IMR-90 (cell line): ENCODE data around the gene RAB8B. TPM values are rescaled to one million over a fixed set of nuclear protein-coding genes. Genes with fewer than 3 reads are reported as not detected.

Source experiments
- ATAC-seq: fragments of 200-7000 bp; cut with Tn5 transposase; 2 replicates; pipeline ENCODE4 v1.9.1; 2020; ENCODE audit warnings: low read depth, mild to moderate bottlenecking, moderate library complexity
- BruUV-seq: library from RNA; stranded (reverse); fragments of 400-500 nt; replicated peaks from 2 replicates; lab custom pipeline; 2021; lab: Mats Ljungman, UMichigan
- CTCF ChIA-PET: fragments of 300-600 bp; formaldehyde crosslinking; extraction: SDS; loops from one replicate; lab custom pipeline; 2021; ENCODE audit warnings: antibody characterized with exemption; lab: Yijun Ruan, JAX
- POLR2A ChIA-PET: fragments of 300-600 bp; sonication (Branson Sonifier 250); formaldehyde crosslinking; loops from one replicate; lab custom pipeline; 2022; ENCODE audit warnings: antibody characterized with exemption; ENCODE audit not compliant: unreplicated experiment; lab: Charles Lee
- DNase-seq: peaks from one replicate; pipeline ENCODE4 v3.0.0; 2013
- H2AFZ ChIP-seq: replicated peaks from 2 replicates; pipeline ENCODE3; 2013; ENCODE audit warnings: low read length, mild to moderate bottlenecking; ENCODE audit not compliant: poor library complexity
- H2AK5ac ChIP-seq: 2 replicates; pipeline ENCODE4 v1.6.1; 2013; ENCODE audit warnings: low read depth, low read length, inconsistent platforms
- H2AK9ac ChIP-seq: replicated peaks from 2 replicates; pipeline ENCODE3; 2013; ENCODE audit warnings: mild to moderate bottlenecking, low read depth, low read length, moderate library complexity; ENCODE audit not compliant: poor library complexity
- H2BK120ac ChIP-seq: 2 replicates; pipeline ENCODE4 v1.6.1; 2013; ENCODE audit warnings: low read depth, low read length, inconsistent platforms
- H2BK15ac ChIP-seq: 3 replicates; pipeline ENCODE4 v1.6.1; 2013; ENCODE audit warnings: low read depth, low read length, inconsistent platforms
- H2BK20ac ChIP-seq: 2 replicates; pipeline ENCODE4 v1.6.1; 2013; ENCODE audit warnings: low read depth, mild to moderate bottlenecking, inconsistent platforms, low read length, moderate library complexity
- H2BK5ac ChIP-seq: 2 replicates; pipeline ENCODE4 v1.6.1; 2013; ENCODE audit warnings: mild to moderate bottlenecking, low read depth, low read length, inconsistent platforms; ENCODE audit not compliant: poor library complexity, severe bottlenecking
- H3K14ac ChIP-seq: replicated peaks from 2 replicates; pipeline ENCODE4 v1.6.1; 2013; ENCODE audit warnings: low read depth, low read length, inconsistent platforms
- H3K18ac ChIP-seq: 2 replicates; pipeline ENCODE4 v1.6.1; 2013; ENCODE audit warnings: low read depth, low read length, control low read depth
- H3K23ac ChIP-seq: 2 replicates; pipeline ENCODE4 v1.6.1; 2013; ENCODE audit warnings: low read depth, low read length, inconsistent platforms
- H3K27ac ChIP-seq: 2 replicates; pipeline ENCODE4 v1.5.1; 2013; ENCODE audit warnings: mild to moderate bottlenecking, control low read depth, low read length; ENCODE audit not compliant: insufficient read depth
- H3K27me3 ChIP-seq: 2 replicates; pipeline ENCODE4 v1.6.1; 2013; ENCODE audit warnings: low read length; ENCODE audit not compliant: control insufficient read depth, insufficient read depth
- H3K36me3 ChIP-seq: 2 replicates; pipeline ENCODE4 v1.6.1; 2013; ENCODE audit warnings: low read length, mixed read lengths; ENCODE audit not compliant: control insufficient read depth, insufficient read depth
- H3K4ac ChIP-seq: 2 replicates; pipeline ENCODE4 v1.6.1; 2013; ENCODE audit warnings: low read depth, low read length, inconsistent platforms
- H3K4me1 ChIP-seq: 2 replicates; pipeline ENCODE4 v1.6.1; 2013; ENCODE audit warnings: low read length, mixed read lengths; ENCODE audit not compliant: control insufficient read depth, insufficient read depth
- H3K4me2 ChIP-seq: 2 replicates; pipeline ENCODE4 v1.6.1; 2013; ENCODE audit warnings: low read depth, mild to moderate bottlenecking, control low read depth, low read length, moderate library complexity
- H3K4me3 ChIP-seq: 2 replicates; pipeline ENCODE4 v1.5.1; 2013; ENCODE audit warnings: low read depth, mild to moderate bottlenecking, control low read depth, low read length, moderate library complexity; ENCODE audit not compliant: insufficient read depth
- H3K56ac ChIP-seq: 2 replicates; pipeline ENCODE4 v1.6.1; 2013; ENCODE audit warnings: low read length, inconsistent platforms; ENCODE audit not compliant: insufficient read depth; ENCODE audit errors: extremely low read depth
- H3K79me1 ChIP-seq, 2 experiments: 2 replicates each; pipeline ENCODE4 v1.6.1; 2013; ENCODE audit warnings: low read length in 2 of 2, inconsistent platforms in 1 of 2, low read depth in 1 of 2
- H3K9ac ChIP-seq: 2 replicates; pipeline ENCODE4 v1.6.1; 2013; ENCODE audit warnings: low read depth, low read length, control low read depth
- H3K9me1 ChIP-seq: 2 replicates; pipeline ENCODE4 v1.6.1; 2013; ENCODE audit warnings: low read length, inconsistent platforms; ENCODE audit not compliant: insufficient read depth
- H3K9me3 ChIP-seq: 2 replicates; pipeline ENCODE4 v1.6.1; 2013; ENCODE audit warnings: low read length; ENCODE audit not compliant: control insufficient read depth, insufficient read depth
- H4K20me1 ChIP-seq: 2 replicates; pipeline ENCODE4 v1.6.1; 2013; ENCODE audit warnings: low read length, inconsistent platforms; ENCODE audit not compliant: insufficient read depth
- H4K5ac ChIP-seq: 2 replicates; pipeline ENCODE4 v1.6.1; 2013; ENCODE audit warnings: mild to moderate bottlenecking, low read depth, low read length, control low read depth
- H4K8ac ChIP-seq, 2 experiments: 2 replicates each; pipeline ENCODE4 v1.6.1; 2013; ENCODE audit warnings: low read depth in 2 of 2, low read length in 2 of 2, control low read depth in 1 of 2, inconsistent platforms in 1 of 2
- H4K91ac ChIP-seq: 2 replicates; pipeline ENCODE4 v1.6.1; 2013; ENCODE audit warnings: low read depth, low read length, inconsistent platforms; ENCODE audit not compliant: insufficient read depth
- BHLHE40 ChIP-seq: fragments of 150-350 bp; IDR thresholded peaks from 2 replicates; pipeline ENCODE4 v1.6.1; 2016; ENCODE audit warnings: mild to moderate bottlenecking, low read depth, low read length
- MAZ ChIP-seq: IDR thresholded peaks from 2 replicates; pipeline ENCODE4 v1.6.1; 2012; ENCODE audit warnings: low read depth, mild to moderate bottlenecking, low read length, improper control_type of control experiment, moderate library complexity, borderline replicate concordance
- MXI1 ChIP-seq: IDR thresholded peaks from 2 replicates; pipeline ENCODE4 v1.6.1; 2012; ENCODE audit warnings: low read depth, mild to moderate bottlenecking, low read length, moderate library complexity, borderline replicate concordance
- NFE2L2 ChIP-seq: fragments of 150-350 bp; IDR thresholded peaks from 2 replicates; pipeline ENCODE4 v1.6.1; 2016; ENCODE audit warnings: low read depth, mild to moderate bottlenecking, low read length
- POLR2A ChIP-seq: IDR thresholded peaks from 2 replicates; pipeline ENCODE4 v1.6.1; 2012; ENCODE audit warnings: mild to moderate bottlenecking, low read depth, low read length
- RCOR1 ChIP-seq: IDR thresholded peaks from 2 replicates; pipeline ENCODE4 v1.6.1; 2012; ENCODE audit warnings: mild to moderate bottlenecking, low read length, improper control_type of control experiment; ENCODE audit not compliant: insufficient replicate concordance
- SMC3 ChIP-seq: fragments of 150-350 bp; IDR thresholded peaks from 2 replicates; pipeline ENCODE4 v1.6.1; 2016; ENCODE audit warnings: low read depth, mild to moderate bottlenecking, antibody characterized with exemption, low read length, moderate library complexity
- WGBS, 2 experiments: methylation state at CpG; one replicate each; pipeline versions ENCODE4 v1.1.5 to v1.1.7; 2013; ENCODE audit warnings: missing lambda C conversion rate in 2 of 2; ENCODE audit not compliant: insufficient read length in 1 of 2; ENCODE audit errors: extremely low coverage in 2 of 2; 5-methylcytosine and 5-hydroxymethylcytosine counted together
- dilution Hi-C: fragments of 300-500 bp; cut with HindIII; formaldehyde crosslinking; loops from one replicate; pipeline ENCODE4 v1.14.3; 2018; ENCODE audit warnings: low sequenced_read_pairs; ENCODE audit not compliant: unreplicated experiment
- in situ Hi-C: fragments of 300-500 bp; cut with MboI; formaldehyde crosslinking; loops from 3 replicates; pipeline ENCODE4 v1.14.3; 2019; ENCODE audit warnings: low sequenced_read_pairs, inconsistent platforms, mixed read lengths
- intact Hi-C: fragments of 100-400 bp; cut with micrococcal nuclease; formaldehyde crosslinking; loops from 2 replicates; pipeline ENCODE4 v1.10.0; 2022
- polyA plus RNA-seq, 3 experiments: library from polyadenylated mRNA; depleted of rRNA; stranded (reverse); fragments of >200 nt; gene quantifications; 2 replicates each; pipeline ENCODE4 v1.2.3, GENCODE V29; 2012; ENCODE audit warnings: low replicate concordance in 1 of 3
- total RNA-seq: library from RNA; depleted of rRNA; stranded (reverse); fragments of >200 nt; gene quantifications from 2 replicates; pipeline ENCODE4 v1.2.3, GENCODE V29; 2012
- TF ChIP-seq, protein P1 (sequence below): conservative IDR thresholded peaks from 2 replicates; pipeline ENCODE4 v1.5.1; 2012; ENCODE audit warnings: mild to moderate bottlenecking, low read depth, low read length, improper control_type of control experiment

RAB8B gene
- total and polyA plus RNA-seq, 2 of the 4 experiments (the other 2 are of a cell fraction) = 19.4 to 29.4 TPM

DNA sequence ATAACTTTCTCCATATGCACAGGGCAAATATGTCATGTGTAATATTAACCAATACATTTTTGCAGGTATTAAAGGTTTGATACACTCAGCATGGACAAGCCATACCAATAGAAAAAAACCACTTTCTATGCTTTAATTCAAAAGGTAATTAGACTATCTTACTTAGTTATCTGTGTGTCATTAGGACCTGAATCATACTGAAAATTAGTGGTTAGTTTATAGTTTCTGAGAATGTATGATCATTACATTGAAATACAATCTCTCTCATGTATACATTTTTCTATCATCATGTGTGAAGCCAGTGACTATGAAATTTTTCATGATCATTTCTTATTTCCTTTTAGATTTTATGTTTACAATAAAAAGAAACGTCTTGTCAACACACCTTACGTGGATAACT is 48.5 kb upstream of the RAB8B start:
- TF ChIP-seq MAZ (no peak), NFE2L2 (no peak), MXI1 (no peak), BHLHE40 (no peak), POLR2A (no peak), RCOR1 (no peak), SMC3 (no peak)
- TF ChIP-seq, protein P1, sequence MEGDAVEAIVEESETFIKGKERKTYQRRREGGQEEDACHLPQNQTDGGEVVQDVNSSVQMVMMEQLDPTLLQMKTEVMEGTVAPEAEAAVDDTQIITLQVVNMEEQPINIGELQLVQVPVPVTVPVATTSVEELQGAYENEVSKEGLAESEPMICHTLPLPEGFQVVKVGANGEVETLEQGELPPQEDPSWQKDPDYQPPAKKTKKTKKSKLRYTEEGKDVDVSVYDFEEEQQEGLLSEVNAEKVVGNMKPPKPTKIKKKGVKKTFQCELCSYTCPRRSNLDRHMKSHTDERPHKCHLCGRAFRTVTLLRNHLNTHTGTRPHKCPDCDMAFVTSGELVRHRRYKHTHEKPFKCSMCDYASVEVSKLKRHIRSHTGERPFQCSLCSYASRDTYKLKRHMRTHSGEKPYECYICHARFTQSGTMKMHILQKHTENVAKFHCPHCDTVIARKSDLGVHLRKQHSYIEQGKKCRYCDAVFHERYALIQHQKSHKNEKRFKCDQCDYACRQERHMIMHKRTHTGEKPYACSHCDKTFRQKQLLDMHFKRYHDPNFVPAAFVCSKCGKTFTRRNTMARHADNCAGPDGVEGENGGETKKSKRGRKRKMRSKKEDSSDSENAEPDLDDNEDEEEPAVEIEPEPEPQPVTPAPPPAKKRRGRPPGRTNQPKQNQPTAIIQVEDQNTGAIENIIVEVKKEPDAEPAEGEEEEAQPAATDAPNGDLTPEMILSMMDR = no peak
- H3K79me1 ChIP-seq = peaks cover 10 to 29% of the 10 kb centered on the region in 2 experiments
- no peak overlapping the region for H2AK5ac ChIP-seq
- H4K20me1 ChIP-seq = no peaks in the 10 kb centered on the region
- no peak overlapping the region for H3K9ac ChIP-seq
- no peak overlapping the region for H4K91ac ChIP-seq
- H3K56ac ChIP-seq = no peak overlapping the region
- H2BK20ac ChIP-seq = no peak overlapping the region
- H3K23ac ChIP-seq = no peak overlapping the region
- H2AFZ ChIP-seq = no peak overlapping the region
- peaks cover 6% of the 10 kb centered on the region for H3K36me3 ChIP-seq
- ATAC-seq (no peak), DNase-seq (no peak)
- no TSS peak for BruUV-seq
- dilution Hi-C loops = no loop called here
- no peak overlapping the region for H4K5ac ChIP-seq
- H3K18ac ChIP-seq = no peak overlapping the region
- H3K9me1 ChIP-seq = peaks cover 3% of the 10 kb centered on the region; the same call in 1 of the 2 replicates
- H2BK5ac ChIP-seq = no peak overlapping the region
- H2BK15ac ChIP-seq = no peak overlapping the region
- H3K4me3 ChIP-seq = no peak overlapping the region
- no peak overlapping the region for H3K14ac ChIP-seq
- intact Hi-C loops = no loop called here
- H4K8ac ChIP-seq = no peak overlapping the region
- no peak overlapping the region for H2BK120ac ChIP-seq
- H3K27me3 ChIP-seq = no peaks in the 10 kb centered on the region
- no peak overlapping the region for H3K4me2 ChIP-seq
- POLR2A ChIA-PET = no interaction called here
- WGBS, 2 experiments = no CpG with 5 or more reads among the region's 2 CpGs
- CTCF ChIA-PET = no interaction called here
- no peak overlapping the region for H3K27ac ChIP-seq
- H3K4me1 ChIP-seq = peaks cover 4% of the 10 kb centered on the region; the same call in 1 of the 2 replicates
- in situ Hi-C loops = no loop called here
- no peak overlapping the region for H3K4ac ChIP-seq
- H2AK9ac ChIP-seq = no peak overlapping the region
- H3K9me3 ChIP-seq = no peaks in the 10 kb centered on the region
